NCI-H2107 treated with DMSO at 0.1 percent for 48 hours (cell line): ENCODE results near the gene DNPH1.

Experiments used
- DNase-seq: peaks from one replicate; lab custom pipeline; 2025; ENCODE audit not compliant: unreplicated experiment; lab: John Stamatoyannopoulos, UW

Gene DNPH1

GRCh38 chr6:43185391-43185985 lies 43.8 kb downstream of the DNPH1 start:
- DNase-seq: no peak

- DNase-seq: no peak
Observed at GRCh38 chr6:43184268-43184985, 44.9 kb downstream of the DNPH1 start.

GRCh38 chr6:43183441-43183840 lies 45.8 kb downstream of the DNPH1 start:
- no peak for DNase-seq

GRCh38 chr6:43181942-43182860 lies 47.1 kb downstream of the DNPH1 start, which contains the start of gene CUL9:
Gene CUL9 (plus strand): TSS chr6:43182196. CDS start chr6:43184311, 2,115 bp downstream.
- DNase-seq: no peak

- no peak for DNase-seq
Observed at GRCh38 chr6:43181621-43181941, 47.7 kb downstream of the DNPH1 start.

GRCh38 chr6:43180985-43181384 lies 48.3 kb downstream of the DNPH1 start:
- DNase-seq: no peak

- no peak for DNase-seq
Observed at GRCh38 chr6:43180058-43180457, 49.2 kb downstream of the DNPH1 start.

GRCh38 chr6:43178951-43179830 lies 50.1 kb downstream of the DNPH1 start:
- DNase-seq: no peak

GRCh38 chr6:43178150-43178549 lies 51.1 kb downstream of the DNPH1 start:
- DNase-seq: no peak

GRCh38 chr6:43176423-43176786 lies 52.9 kb downstream of the DNPH1 start:
- DNase-seq: no peak

GRCh38 chr6:43175676-43176422 lies 53.4 kb downstream of the DNPH1 start:
- no peak for DNase-seq
